Osteocyte (in vitro differentiated cells): ENCODE data around the gene TMEM94. TPM values are rescaled to one million over a fixed set of nuclear protein-coding genes. Genes with fewer than 3 reads are reported as not detected.

Source experiments
- DNase-seq: peaks from one replicate; pipeline ENCODE4 v3.0.0; 2021; ENCODE audit warnings: mixed read lengths; ENCODE audit not compliant: unreplicated experiment; ENCODE audit errors: extremely low spot score
- H3K27ac Mint-ChIP-seq: one replicate; pipeline ENCODE4 v1.8.0; 2021; ENCODE audit warnings: mild to moderate bottlenecking, mixed read lengths; ENCODE audit not compliant: unreplicated experiment
- H3K27me3 Mint-ChIP-seq: one replicate; pipeline ENCODE4 v1.8.0; 2021; ENCODE audit warnings: mixed read lengths; ENCODE audit not compliant: unreplicated experiment
- H3K36me3 Mint-ChIP-seq: one replicate; pipeline ENCODE4 v1.8.0; 2021; ENCODE audit warnings: mixed read lengths; ENCODE audit not compliant: unreplicated experiment
- H3K4me1 Mint-ChIP-seq: one replicate; pipeline ENCODE4 v1.8.0; 2021; ENCODE audit warnings: mixed read lengths; ENCODE audit not compliant: unreplicated experiment
- H3K4me3 Mint-ChIP-seq: one replicate; pipeline ENCODE4 v1.8.0; 2021; ENCODE audit warnings: mild to moderate bottlenecking, moderate library complexity, mixed read lengths; ENCODE audit not compliant: unreplicated experiment
- H3K9me3 Mint-ChIP-seq: one replicate; pipeline ENCODE4 v1.8.0; 2021; ENCODE audit warnings: mixed read lengths; ENCODE audit not compliant: unreplicated experiment
- total RNA-seq: library from RNA; stranded (reverse); gene quantifications from 2 replicates; pipeline ENCODE4 v1.2.1, GENCODE V29; 2021
- TF ChIP-seq, protein P1 (sequence below): fragments of 200-600 bp; sonication (generic); IDR thresholded peaks from 2 replicates; pipeline ENCODE4 v1.5.0; 2021; ENCODE audit warnings: antibody characterized with exemption, mild to moderate bottlenecking, moderate library complexity

The TMEM94 gene
- total RNA-seq, 1 donor from 2014 or later = 78.4 TPM

DNA sequence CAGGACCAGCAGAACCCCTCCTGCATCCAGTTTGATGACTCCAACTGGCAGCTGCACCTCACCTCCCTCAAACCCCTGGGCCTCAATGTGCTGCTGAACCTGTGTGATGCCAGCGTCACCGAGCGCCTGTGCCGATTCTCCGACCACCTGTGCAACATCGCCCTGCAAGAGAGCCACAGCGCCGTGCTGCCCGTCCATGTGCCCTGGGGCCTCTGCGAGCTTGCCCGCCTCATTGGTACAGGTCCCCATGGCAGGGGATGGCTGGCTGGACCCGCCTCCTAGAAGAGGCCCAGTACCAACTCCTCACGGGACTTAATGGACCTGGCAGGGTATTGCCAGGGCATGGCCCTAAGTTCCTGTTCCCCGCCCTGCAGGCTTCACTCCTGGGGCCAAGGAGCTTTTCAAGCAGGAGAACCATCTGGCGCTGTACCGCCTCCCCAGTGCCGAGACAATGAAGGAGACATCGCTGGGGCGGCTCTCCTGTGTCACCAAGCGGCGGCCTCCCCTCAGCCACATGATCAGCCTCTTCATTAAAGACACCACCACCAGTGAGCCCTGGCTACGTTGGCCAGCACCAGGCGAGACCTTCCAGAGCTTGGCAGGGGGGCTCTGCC is 36.2 kb downstream of the TMEM94 start:
- DNase-seq = no peak
- H3K4me3 Mint-ChIP-seq = no peak overlapping the region

GRCh38 chr17:75493476-75494129 is 37.2 kb downstream of the TMEM94 start:
- no peaks in the 10 kb centered on the region for H3K9me3 Mint-ChIP-seq
- H3K27me3 Mint-ChIP-seq = no peaks in the 10 kb centered on the region
- peaks cover 12% of the 10 kb centered on the region for H3K36me3 Mint-ChIP-seq
- no peak overlapping the region for H3K27ac Mint-ChIP-seq
- TF ChIP-seq, protein P1, sequence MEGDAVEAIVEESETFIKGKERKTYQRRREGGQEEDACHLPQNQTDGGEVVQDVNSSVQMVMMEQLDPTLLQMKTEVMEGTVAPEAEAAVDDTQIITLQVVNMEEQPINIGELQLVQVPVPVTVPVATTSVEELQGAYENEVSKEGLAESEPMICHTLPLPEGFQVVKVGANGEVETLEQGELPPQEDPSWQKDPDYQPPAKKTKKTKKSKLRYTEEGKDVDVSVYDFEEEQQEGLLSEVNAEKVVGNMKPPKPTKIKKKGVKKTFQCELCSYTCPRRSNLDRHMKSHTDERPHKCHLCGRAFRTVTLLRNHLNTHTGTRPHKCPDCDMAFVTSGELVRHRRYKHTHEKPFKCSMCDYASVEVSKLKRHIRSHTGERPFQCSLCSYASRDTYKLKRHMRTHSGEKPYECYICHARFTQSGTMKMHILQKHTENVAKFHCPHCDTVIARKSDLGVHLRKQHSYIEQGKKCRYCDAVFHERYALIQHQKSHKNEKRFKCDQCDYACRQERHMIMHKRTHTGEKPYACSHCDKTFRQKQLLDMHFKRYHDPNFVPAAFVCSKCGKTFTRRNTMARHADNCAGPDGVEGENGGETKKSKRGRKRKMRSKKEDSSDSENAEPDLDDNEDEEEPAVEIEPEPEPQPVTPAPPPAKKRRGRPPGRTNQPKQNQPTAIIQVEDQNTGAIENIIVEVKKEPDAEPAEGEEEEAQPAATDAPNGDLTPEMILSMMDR = no peak
- H3K4me1 Mint-ChIP-seq = no peaks in the 10 kb centered on the region
- H3K4me3 Mint-ChIP-seq = no peak overlapping the region
- DNase-seq = no peak

More for the DNA sequence above, 36.2 kb downstream of the TMEM94 start:
- TF ChIP-seq, protein P1 = no peak
- H3K27ac Mint-ChIP-seq = no peak overlapping the region
- no peaks in the 10 kb centered on the region for H3K27me3 Mint-ChIP-seq
- peaks cover 12% of the 10 kb centered on the region for H3K36me3 Mint-ChIP-seq
- H3K9me3 Mint-ChIP-seq = no peaks in the 10 kb centered on the region
- peaks cover under 1% of the 10 kb centered on the region for H3K4me1 Mint-ChIP-seq

- Mint-ChIP-seq H3K4me3 (no peak overlapping the region), H3K27ac (no peak overlapping the region), H3K4me1 (no peaks in the 10 kb centered on the region), H3K27me3 (no peaks in the 10 kb centered on the region), H3K36me3 (peaks cover 16% of the 10 kb centered on the region), H3K9me3 (no peaks in the 10 kb centered on the region)
- no peak for DNase-seq
- TF ChIP-seq, protein P1 = no peak
These were observed 38.0 kb downstream of the TMEM94 start for GRCh38 chr17:75494326-75494877.

GRCh38 chr17:75496005-75496404 is 39.6 kb downstream of the TMEM94 start:
- Mint-ChIP-seq H3K4me1 (no peaks in the 10 kb centered on the region), H3K27ac (no peak overlapping the region)
- DNase-seq = no peak

More at GRCh38 chr17:75496005-75496404, 39.6 kb downstream of the TMEM94 start:
- Mint-ChIP-seq H3K27me3 (no peaks in the 10 kb centered on the region), H3K36me3 (peaks cover 16% of the 10 kb centered on the region), H3K4me3 (no peak overlapping the region), H3K9me3 (no peaks in the 10 kb centered on the region)
- TF ChIP-seq, protein P1 = no peak
